ENCODE results near the gene SERTAD2.

Gene SERTAD2

GRCh38 chr2:64661741-64662169 is 8.0 kb upstream of the SERTAD2 start:
- TF ChIP-seq, protein P1, sequence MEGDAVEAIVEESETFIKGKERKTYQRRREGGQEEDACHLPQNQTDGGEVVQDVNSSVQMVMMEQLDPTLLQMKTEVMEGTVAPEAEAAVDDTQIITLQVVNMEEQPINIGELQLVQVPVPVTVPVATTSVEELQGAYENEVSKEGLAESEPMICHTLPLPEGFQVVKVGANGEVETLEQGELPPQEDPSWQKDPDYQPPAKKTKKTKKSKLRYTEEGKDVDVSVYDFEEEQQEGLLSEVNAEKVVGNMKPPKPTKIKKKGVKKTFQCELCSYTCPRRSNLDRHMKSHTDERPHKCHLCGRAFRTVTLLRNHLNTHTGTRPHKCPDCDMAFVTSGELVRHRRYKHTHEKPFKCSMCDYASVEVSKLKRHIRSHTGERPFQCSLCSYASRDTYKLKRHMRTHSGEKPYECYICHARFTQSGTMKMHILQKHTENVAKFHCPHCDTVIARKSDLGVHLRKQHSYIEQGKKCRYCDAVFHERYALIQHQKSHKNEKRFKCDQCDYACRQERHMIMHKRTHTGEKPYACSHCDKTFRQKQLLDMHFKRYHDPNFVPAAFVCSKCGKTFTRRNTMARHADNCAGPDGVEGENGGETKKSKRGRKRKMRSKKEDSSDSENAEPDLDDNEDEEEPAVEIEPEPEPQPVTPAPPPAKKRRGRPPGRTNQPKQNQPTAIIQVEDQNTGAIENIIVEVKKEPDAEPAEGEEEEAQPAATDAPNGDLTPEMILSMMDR (IDR thresholded peaks at IDR 0.05; ENCODE audit: insufficient read depth, low read length, missing control alignments): no peak
- CTCF ChIA-PET: interaction anchor here (0.9 to 4.0 kb wide), 4 partner anchors 8 to 97 kb away, joined by 3 to 26 read pairs (median 11); partner anchors contain the start of gene SERTAD2
- no peak for DNase-seq (ENCODE audit: low read depth, low spot score)
- H3K4me3 ChIP-seq (ENCODE audit: low read depth, low read length): no peak overlapping the region
- POLR2A ChIA-PET: no interaction called here

DNA sequence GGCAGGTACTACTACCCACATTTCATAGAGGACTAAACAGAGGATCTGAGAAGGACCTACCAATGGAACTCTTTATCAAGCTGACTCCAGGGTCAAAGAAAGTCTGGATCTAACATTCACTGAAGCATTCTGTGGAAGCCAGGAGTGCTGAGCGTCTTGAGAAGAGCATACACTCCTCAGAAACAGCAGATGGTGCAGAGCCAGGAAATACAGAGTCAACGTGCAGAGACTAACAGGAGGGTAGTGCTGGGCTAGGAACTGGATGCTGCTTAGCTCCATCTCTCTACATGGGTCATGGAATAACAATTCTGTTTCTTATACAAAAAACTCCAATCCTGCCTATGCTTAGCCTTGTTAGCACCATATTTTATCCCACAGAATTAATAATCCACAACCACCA is 5.5 kb upstream of the SERTAD2 start:
- H3K4me3 ChIP-seq (ENCODE audit: low read depth, low read length): no peak overlapping the region
- no peak for DNase-seq (ENCODE audit: low read depth, low spot score)
- POLR2A ChIA-PET: no interaction called here
- CTCF ChIA-PET: interaction anchor here (1.1 kb wide), 1 partner anchor 214 kb away, joined by 3 read pairs; no protein-coding TSS in a partner anchor
- TF ChIP-seq, protein P1 (IDR thresholded peaks at IDR 0.05; ENCODE audit: insufficient read depth, low read length, missing control alignments): no peak

- TF ChIP-seq, protein P1 (IDR thresholded peaks at IDR 0.05; ENCODE audit: insufficient read depth, low read length, missing control alignments): no peak
- no peak overlapping the region for H3K4me3 ChIP-seq (ENCODE audit: low read depth, low read length)
- DNase-seq (ENCODE audit: low read depth, low spot score): no peak
- CTCF ChIA-PET: interaction anchor here (1.2 to 1.3 kb wide), 2 partner anchors 12 to 206 kb away, joined by 4 to 5 read pairs; no protein-coding TSS in a partner anchor
- POLR2A ChIA-PET: no interaction called here
Measured at GRCh38 chr2:64658269-64658668, 4.6 kb upstream of the SERTAD2 start.

GRCh38 chr2:64657411-64657810 is 3.7 kb upstream of the SERTAD2 start:
- no peak overlapping the region for H3K4me3 ChIP-seq (ENCODE audit: low read depth, low read length)
- DNase-seq (ENCODE audit: low read depth, low spot score): no peak
- CTCF ChIA-PET: interaction anchor here (1.2 to 5.2 kb wide), 3 partner anchors 11 to 207 kb away, joined by 4 to 53 read pairs (median 5); no protein-coding TSS in a partner anchor
- TF ChIP-seq, protein P1 (IDR thresholded peaks at IDR 0.05; ENCODE audit: insufficient read depth, low read length, missing control alignments): no peak
- POLR2A ChIA-PET: no interaction called here

DNA sequence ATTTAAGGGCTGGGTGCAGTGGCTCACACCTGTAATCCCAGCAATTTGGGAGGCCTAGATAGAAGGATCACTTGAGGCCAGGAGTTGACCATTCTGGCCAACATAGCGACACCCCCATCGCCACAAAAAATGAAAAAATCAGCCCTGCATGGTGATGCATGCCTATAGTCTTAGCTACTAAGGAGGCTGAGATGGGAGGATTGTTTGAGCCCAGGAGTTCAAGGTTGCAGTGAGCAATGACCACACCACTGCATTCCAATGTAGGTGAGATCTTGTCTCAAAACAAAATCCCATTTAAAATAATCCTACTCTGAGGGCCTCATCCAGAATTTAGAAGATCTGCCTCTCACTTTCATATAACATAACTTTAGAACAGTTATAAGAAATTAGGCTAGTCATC is 2.7 kb upstream of the SERTAD2 start:
- H3K4me3 ChIP-seq (ENCODE audit: low read depth, low read length): no peak overlapping the region
- ChIA-PET CTCF (interaction anchor here (1.1 to 8.4 kb wide), 7 partner anchors 12 to 217 kb away, joined by 3 to 53 read pairs (median 9); no protein-coding TSS in a partner anchor), POLR2A (interaction anchor here (5.0 kb wide), 1 partner anchor 94 kb away, joined by 60 read pairs; no protein-coding TSS in a partner anchor)
- TF ChIP-seq, protein P1 (IDR thresholded peaks at IDR 0.05; ENCODE audit: insufficient read depth, low read length, missing control alignments): no peak
- DNase-seq (ENCODE audit: low read depth, low spot score): no peak

- TF ChIP-seq, protein P1 (IDR thresholded peaks at IDR 0.05; ENCODE audit: insufficient read depth, low read length, missing control alignments): no peak
- CTCF ChIA-PET: interaction anchor here (1.1 to 14.2 kb wide), 10 partner anchors 7 to 218 kb away, joined by 3 to 128 read pairs (median 20); no protein-coding TSS in a partner anchor
- no peak overlapping the region for H3K4me3 ChIP-seq (ENCODE audit: low read depth, low read length)
- POLR2A ChIA-PET: interaction anchor here (5.0 kb wide), 1 partner anchor 95 kb away, joined by 60 read pairs; no protein-coding TSS in a partner anchor
- no peak for DNase-seq (ENCODE audit: low read depth, low spot score)
Measured at GRCh38 chr2:64655873-64656272, 2.2 kb upstream of the SERTAD2 start.
